ENCODE measurements around the gene NAV3.

NAV3 gene

GRCh38 chr12:77938301-77938700, 107.6 kb downstream of the NAV3 start:
- DNase-seq: no peak

- DNase-seq: no peak
Measured at GRCh38 chr12:77940011-77940423, 109.3 kb downstream of the NAV3 start.

- no peak for DNase-seq
Measured at GRCh38 chr12:77940567-77940966, 109.9 kb downstream of the NAV3 start.

GRCh38 chr12:77941401-77941800, 110.7 kb downstream of the NAV3 start:
- no peak for DNase-seq

- DNase-seq: no peak
Measured at GRCh38 chr12:77943466-77943865, 112.8 kb downstream of the NAV3 start.

- DNase-seq: no peak
Measured at GRCh38 chr12:77946541-77947061, 115.9 kb downstream of the NAV3 start.

GRCh38 chr12:77947330-77947729, 116.6 kb downstream of the NAV3 start:
- DNase-seq: no peak

GRCh38 chr12:77947746-77948145, 117.1 kb downstream of the NAV3 start:
- DNase-seq: no peak

GRCh38 chr12:77949943-77950342, 119.2 kb downstream of the NAV3 start:
- DNase-seq: no peak

- DNase-seq: no peak
Measured at GRCh38 chr12:77953528-77954205, 123.0 kb downstream of the NAV3 start.

- DNase-seq: no peak
Measured at GRCh38 chr12:77954206-77954555, 123.5 kb downstream of the NAV3 start.

- DNase-seq: no peak
Measured at GRCh38 chr12:77957062-77957461, 126.4 kb downstream of the NAV3 start.

GRCh38 chr12:77963576-77964178, 133.0 kb downstream of the NAV3 start:
- no peak for DNase-seq

- no peak for DNase-seq
Measured at GRCh38 chr12:77965790-77966189, 135.1 kb downstream of the NAV3 start.

GRCh38 chr12:77968021-77968420, 137.3 kb downstream of the NAV3 start:
- DNase-seq: no peak

GRCh38 chr12:77968571-77968970, 137.9 kb downstream of the NAV3 start:
- DNase-seq: no peak

GRCh38 chr12:77973579-77973978, 142.9 kb downstream of the NAV3 start:
- no peak for DNase-seq

- DNase-seq: no peak
Measured at GRCh38 chr12:77974645-77975044, 144.0 kb downstream of the NAV3 start.

GRCh38 chr12:77979597-77980250, 149.0 kb downstream of the NAV3 start:
- DNase-seq: no peak

- DNase-seq: no peak
Measured at GRCh38 chr12:77980782-77981181, 150.1 kb downstream of the NAV3 start.

GRCh38 chr12:77983859-77984258, 153.2 kb downstream of the NAV3 start:
- no peak for DNase-seq

GRCh38 chr12:77992760-77993159, 162.1 kb downstream of the NAV3 start:
- DNase-seq: no peak

- DNase-seq: no peak
Measured at GRCh38 chr12:77993658-77994057, 163.0 kb downstream of the NAV3 start.
